SKM-1 treated with dmso at 0.1 percent for 144 hours (cell line): ENCODE results near the gene ANKRD10.
A peak's percentile ranks its signal among the peaks of the same experiment; 100 is the strongest.

ENCODE experiments used
- DNase-seq: peaks from one replicate; lab custom pipeline; 2025; ENCODE audit not compliant: unreplicated experiment; lab: John Stamatoyannopoulos, UW

The ANKRD10 gene

DNA sequence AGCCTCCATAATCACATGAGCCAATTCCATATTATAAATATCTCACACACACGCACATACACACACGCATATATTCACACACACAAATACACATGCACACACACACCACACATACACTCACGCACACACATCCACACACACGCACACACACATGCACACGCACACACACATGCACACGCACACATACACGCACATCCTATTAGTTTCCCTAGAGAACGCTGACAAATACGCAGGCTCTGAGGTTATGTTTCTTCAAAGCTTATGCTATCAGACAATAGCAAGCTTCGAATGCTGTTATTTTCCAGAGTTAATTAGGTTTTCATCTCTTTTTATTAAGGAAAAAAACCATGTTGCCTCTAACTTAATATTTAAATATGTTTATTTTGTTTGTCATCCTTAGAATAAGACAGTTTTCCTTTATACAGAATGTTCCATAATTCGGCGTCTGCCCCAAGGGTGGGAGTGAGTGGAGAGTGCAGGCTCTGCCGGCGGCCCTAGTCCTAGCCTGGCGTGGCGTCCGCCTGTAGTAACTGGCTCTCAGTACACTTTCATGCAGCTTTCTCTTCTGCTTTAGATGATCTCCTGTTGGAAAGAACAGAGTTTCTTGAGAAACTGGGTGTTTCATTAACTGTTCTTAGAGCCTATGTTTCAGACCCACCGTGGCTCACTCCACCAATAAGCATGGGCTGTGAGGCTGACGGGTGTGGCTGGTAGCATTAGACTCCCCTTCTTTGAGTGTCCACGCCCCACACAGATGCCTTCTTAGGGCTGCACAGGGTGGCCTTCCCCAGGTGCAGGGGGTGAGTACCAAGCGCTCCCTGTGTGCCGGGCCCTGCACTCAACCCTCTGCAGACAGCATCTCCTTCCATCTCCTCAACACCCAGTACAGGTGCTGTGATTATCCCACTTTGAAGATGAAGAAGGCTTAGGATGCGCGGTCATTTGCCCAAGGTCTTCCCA lies 30.4 kb upstream of the ANKRD10 start:
- no peak for DNase-seq

GRCh38 chr13:110944121-110944967 lies 29.5 kb upstream of the ANKRD10 start:
- DNase-seq: peak; percentile 9

- DNase-seq: no peak
Observed at GRCh38 chr13:110942248-110942981, 27.5 kb upstream of the ANKRD10 start.

- DNase-seq: no peak
Observed at GRCh38 chr13:110938662-110939421, 24.0 kb upstream of the ANKRD10 start.

DNA sequence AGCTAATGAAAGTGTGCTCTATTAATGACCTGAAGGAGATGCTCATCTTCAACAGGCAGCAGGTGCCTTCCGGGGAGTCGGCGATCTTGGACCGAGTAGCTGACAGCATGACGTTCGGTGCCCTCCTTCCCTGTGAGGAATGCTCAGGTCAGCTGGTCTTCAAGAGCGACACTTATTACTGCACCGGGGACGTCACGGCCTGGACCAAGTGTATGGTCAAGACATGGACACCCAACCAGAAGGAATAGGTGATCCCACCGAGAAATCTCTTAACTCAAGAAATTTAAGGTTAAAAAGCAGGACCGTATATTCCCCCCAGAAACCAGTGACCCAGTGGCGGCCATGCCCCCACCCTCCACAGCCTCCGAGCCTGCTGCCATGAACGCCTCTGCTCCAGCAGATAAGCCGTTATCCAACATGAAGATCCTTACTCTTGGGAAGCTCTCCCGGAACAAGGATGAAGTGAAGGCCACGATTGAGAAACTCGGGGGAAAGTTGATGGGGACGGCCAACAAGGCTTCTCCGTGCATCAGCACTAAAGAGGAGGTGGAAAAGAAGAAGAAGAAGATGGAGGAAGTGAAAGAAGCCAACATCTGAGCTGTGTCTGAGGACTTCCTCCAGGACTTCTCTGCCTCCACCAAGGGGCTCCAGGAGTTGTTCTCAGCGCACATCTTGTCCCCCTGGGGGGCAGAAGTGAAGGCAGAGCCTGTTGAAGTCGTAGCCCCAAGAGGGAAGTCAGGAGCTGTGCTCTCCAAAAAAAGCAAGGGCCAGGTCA lies 22.8 kb upstream of the ANKRD10 start:
- peak; percentile 11 for DNase-seq

DNA sequence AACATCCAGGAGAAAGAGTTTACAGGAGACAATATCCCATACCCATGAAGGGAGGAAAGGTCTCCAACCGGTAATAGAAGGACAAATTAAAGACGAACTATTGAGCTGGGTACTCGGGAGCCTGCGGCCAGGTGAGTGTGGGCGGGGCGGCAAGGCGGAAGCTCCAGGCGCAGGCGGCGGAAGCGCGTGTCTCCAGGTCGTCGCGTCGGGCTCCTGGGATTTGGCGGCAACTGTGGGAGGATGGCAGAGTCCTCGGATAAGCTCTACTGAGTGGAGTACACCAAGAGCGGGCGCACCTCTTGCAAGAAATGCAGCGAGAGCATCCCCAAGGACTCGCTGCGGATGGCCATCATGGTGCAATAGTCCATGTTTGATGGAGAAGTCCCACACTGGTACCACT lies 21.6 kb upstream of the ANKRD10 start:
- no peak for DNase-seq

DNA sequence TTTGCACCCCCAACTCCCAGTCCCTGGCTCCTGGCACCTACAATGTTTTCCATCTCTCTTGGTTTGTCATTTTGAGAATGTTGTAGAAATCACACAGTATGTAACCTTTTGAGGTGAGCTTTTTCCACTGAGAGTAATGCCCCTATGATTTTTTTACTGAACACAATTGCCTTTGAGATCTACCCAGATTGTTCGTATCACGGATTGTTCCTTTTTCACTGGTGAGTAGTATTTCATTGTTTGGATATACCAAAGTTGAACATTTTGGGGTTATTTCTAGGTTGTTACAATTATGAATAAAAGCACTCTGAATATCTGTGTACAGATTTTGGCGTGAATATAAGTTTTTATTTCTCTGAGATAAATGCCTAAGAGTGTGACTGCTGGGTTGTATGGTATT lies 17.7 kb upstream of the ANKRD10 start:
- DNase-seq: no peak

DNA sequence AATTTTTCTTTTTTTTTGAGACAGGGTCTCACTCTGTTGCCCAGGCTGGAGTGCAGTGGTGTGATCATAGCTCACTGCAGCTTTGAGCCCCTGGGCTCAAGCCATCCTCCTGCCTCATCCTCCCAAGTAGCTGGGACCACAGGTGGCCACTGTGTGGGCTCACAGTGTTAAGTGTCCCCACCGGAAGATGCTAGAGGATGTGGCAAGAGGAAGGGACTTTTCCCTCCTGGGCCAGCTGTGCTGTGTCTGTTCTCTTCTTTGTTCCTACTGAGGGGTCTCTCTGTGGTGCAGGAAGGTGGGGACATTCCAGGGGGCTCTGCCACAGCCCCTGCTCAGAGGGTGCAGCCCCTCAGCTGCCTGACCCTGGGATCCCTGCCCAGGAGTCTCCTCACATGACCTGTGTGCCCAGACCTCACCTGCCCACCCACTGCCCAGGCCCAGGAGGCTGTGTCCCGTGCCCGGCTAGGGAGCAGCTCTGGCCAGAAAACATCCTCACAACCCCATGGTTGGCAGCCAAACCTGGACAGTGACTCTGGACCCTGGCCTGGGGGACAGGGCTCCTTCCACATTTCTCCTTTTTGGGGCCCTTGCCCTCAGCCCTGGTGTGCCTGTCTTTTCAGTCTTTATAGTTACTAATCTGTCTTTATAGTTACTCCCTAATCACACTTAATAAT lies 14.4 kb upstream of the ANKRD10 start:
- DNase-seq: no peak

- no peak for DNase-seq
Observed at GRCh38 chr13:110925023-110925612, 10.2 kb upstream of the ANKRD10 start.

DNA sequence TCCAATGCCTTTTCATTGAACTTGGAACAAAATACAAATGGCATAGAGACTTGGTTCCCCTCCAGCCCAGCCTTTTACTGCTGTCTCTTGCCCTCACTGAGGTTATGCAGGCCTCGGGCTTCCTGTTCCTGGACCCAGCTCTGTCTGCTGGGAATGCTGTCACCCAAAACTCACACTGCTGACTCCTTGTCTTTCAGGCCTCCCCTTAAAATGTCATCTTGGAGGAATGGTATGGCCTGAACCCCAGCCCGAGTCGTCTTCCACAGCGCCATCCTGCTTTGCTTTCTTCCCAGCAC lies 9.7 kb upstream of the ANKRD10 start:
- no peak for DNase-seq

- no peak for DNase-seq
Observed at GRCh38 chr13:110923777-110924638, 9.1 kb upstream of the ANKRD10 start.

GRCh38 chr13:110923086-110923485 lies 8.2 kb upstream of the ANKRD10 start:
- DNase-seq: no peak

DNA sequence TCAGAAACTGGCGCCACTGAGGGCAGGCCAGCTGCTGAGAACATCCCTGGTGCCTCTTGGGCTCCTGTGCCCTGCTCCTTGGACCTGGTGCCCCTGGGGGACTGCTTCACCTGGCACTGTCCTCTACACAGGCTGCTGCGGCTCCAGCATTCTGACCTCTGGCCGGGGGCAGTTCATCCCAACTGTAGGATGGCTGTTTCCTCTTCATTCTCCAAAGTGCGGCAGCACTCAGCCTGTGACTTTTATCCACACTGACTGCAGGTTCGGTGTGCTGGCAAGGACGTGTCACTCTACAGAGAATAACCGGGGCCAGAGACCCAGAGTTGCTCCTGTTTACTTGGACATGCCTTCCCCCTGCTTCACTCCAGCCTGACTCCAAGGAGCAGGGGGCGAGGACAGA lies 7.6 kb upstream of the ANKRD10 start:
- DNase-seq: no peak

DNA sequence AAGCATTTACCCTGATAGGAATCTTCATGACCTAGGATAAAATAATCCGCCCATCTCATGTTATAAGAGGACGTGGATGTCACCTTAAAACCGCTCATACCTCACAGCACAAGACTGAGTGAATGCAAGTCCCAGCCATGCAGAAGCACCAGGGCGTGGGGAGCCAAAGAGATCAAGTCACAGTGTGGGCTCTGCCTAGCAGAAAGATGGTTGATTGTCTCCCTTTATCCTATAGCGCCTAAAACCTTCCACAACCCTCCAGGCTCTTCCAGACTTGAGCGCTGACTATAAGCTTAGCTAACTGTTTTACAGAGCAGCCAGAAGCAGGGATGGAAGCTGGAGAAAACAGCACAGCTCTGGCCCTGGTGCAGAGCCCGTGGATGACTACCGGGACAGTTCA lies 6.8 kb upstream of the ANKRD10 start:
- no peak for DNase-seq

- no peak for DNase-seq
Observed at GRCh38 chr13:110921209-110921608, 6.3 kb upstream of the ANKRD10 start.

GRCh38 chr13:110920038-110920437 lies 5.2 kb upstream of the ANKRD10 start:
- no peak for DNase-seq

GRCh38 chr13:110916301-110917142 lies 1.7 kb upstream of the ANKRD10 start:
- DNase-seq: no peak
